PC-3 (cell line): ENCODE data around the gene GRHL3.

ENCODE experiments used
- EZH2 ChIP-seq: fragments of 300-600 bp; sonication (generic); IDR thresholded peaks from one replicate; pipeline ENCODE4 v1.6.1; 2017; ENCODE audit warnings: antibody characterized with exemption, mild to moderate bottlenecking, low read length; ENCODE audit not compliant: unreplicated experiment
- TF ChIP-seq, protein P1 (sequence below): fragments of 300-600 bp; sonication (generic); conservative IDR thresholded peaks from 2 replicates; pipeline ENCODE4 v1.5.1; 2017; ENCODE audit warnings: antibody characterized with exemption, low read depth, mild to moderate bottlenecking, low read length

DNA sequence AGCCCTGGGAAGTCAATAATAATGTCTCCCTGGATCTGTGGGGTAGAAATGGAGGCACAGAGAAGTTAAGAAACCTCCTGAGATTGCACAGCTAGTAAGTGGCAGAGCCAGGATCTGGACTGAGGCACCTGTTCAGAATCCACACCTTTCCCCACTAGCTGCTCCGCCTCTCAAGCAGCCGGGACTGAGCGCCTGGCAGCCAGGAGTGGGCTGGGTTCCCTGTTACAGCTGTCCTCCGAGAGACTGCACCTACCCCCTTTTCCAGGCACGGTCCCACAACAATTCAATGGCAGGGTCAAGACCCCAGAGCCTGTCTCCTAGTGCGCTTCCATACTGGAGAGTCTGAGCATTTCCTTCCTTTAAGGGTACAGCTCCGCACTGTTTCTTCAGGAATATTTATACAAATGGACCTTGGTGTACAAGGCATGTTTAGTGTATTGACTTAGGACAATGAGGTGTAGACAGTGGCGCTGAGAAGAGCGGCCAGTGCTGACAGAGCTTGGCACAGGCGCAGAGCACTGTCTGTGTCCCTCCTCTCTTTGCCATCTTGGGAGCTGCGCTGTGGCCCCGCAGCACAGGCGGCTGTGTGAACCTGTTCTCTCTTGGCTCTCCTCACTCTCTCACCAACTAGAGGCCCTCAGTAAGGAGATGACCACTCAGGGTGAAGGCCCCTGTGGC, 24.4 kb downstream of the GRHL3 start:
- TF ChIP-seq, protein P1, sequence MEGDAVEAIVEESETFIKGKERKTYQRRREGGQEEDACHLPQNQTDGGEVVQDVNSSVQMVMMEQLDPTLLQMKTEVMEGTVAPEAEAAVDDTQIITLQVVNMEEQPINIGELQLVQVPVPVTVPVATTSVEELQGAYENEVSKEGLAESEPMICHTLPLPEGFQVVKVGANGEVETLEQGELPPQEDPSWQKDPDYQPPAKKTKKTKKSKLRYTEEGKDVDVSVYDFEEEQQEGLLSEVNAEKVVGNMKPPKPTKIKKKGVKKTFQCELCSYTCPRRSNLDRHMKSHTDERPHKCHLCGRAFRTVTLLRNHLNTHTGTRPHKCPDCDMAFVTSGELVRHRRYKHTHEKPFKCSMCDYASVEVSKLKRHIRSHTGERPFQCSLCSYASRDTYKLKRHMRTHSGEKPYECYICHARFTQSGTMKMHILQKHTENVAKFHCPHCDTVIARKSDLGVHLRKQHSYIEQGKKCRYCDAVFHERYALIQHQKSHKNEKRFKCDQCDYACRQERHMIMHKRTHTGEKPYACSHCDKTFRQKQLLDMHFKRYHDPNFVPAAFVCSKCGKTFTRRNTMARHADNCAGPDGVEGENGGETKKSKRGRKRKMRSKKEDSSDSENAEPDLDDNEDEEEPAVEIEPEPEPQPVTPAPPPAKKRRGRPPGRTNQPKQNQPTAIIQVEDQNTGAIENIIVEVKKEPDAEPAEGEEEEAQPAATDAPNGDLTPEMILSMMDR: no peak
- TF ChIP-seq EZH2: no peak
